ENCODE data around the gene SH3GL3. TPM values are rescaled to one million over a fixed set of nuclear protein-coding genes. Genes with fewer than 3 reads are reported as not detected.

Gene SH3GL3
- total RNA-seq, 1 experiment from 2014 or later: 0.24 TPM

DNA sequence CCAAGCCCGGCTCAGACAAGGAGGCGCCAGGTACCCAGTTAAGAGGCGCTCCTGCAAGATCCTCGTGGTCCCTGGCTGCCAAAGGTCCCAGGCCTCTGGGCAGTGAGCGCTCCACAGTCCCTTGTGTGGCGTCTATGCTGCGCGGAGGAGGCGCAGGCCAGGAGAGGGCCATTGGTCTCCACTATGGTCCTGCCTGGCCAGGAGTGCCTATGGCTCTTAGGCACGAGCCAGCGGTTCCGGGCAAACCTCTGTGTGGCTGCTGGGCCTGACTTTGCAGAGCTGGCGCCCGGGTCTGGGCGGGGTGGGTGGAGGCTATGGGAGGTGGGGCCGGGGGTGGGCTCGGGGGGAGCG is 206.1 kb downstream of the SH3GL3 start:
- intact Hi-C loops (cut with micrococcal nuclease; ENCODE audit: unreplicated experiment): loop anchor here (5.0 to 10.0 kb wide), 2 partner anchors 94 to 382 kb away; no protein-coding TSS in a partner anchor

DNA sequence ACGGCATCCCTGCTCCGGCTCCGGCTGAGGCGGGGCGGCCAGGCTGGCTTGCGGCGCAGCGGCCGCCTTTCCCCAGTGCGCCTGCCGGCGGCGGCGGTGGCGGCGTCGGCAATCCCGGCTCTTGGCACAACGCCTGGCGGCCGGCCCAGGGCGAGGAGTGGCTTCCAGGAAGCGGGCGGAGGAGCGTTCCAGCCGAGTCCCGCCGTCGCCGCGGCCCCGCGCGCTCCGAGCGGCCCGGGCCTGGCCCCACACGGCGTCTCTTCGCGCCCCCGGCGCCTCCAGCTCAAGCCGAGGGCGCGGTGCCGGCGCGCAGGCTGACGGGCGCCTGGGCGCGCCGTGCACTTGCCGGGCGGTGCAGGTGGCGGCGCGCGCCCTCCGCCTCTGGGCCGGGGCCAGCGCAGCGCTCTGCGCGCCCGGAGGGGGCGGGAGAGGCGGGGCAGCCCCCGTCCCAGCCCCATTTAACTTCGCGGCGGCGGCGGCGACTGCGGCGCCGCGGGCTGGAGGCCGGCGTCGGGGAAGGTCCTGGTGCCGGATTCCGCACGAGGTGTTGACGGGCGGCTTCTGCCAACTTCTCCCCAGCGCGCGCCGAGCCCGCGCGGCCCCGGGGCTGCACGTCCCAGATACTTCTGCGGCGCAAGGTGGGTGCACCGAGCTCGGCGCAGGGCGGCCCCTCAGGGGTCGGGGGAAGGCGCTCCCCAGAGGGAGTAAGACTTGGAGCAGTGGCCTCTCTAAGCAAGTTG is 206.7 kb downstream of the SH3GL3 start, which contains the start of gene ADAMTSL3:
ADAMTSL3 (plus strand) TSS at position 485 of the 740 bp plus-strand sequence. CDS start 1,639 bp downstream, outside the sequence.
- TF ChIP-seq, protein P1, sequence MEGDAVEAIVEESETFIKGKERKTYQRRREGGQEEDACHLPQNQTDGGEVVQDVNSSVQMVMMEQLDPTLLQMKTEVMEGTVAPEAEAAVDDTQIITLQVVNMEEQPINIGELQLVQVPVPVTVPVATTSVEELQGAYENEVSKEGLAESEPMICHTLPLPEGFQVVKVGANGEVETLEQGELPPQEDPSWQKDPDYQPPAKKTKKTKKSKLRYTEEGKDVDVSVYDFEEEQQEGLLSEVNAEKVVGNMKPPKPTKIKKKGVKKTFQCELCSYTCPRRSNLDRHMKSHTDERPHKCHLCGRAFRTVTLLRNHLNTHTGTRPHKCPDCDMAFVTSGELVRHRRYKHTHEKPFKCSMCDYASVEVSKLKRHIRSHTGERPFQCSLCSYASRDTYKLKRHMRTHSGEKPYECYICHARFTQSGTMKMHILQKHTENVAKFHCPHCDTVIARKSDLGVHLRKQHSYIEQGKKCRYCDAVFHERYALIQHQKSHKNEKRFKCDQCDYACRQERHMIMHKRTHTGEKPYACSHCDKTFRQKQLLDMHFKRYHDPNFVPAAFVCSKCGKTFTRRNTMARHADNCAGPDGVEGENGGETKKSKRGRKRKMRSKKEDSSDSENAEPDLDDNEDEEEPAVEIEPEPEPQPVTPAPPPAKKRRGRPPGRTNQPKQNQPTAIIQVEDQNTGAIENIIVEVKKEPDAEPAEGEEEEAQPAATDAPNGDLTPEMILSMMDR (IDR thresholded peaks at IDR 0.05; ENCODE audit: unreplicated experiment): no peak
- CTCF ChIA-PET: no interaction called here
- intact Hi-C loops (cut with micrococcal nuclease; ENCODE audit: unreplicated experiment): loop anchor here (5.0 to 10.0 kb wide), 2 partner anchors 93 to 381 kb away; no protein-coding TSS in a partner anchor
- Mint-ChIP-seq H3K9me3 (ENCODE audit: low read depth, unreplicated experiment) (no peaks in the 10 kb centered on the region), H3K27ac (ENCODE audit: unreplicated experiment) (no peak within 1 kb of the TSS), H3K4me3 (ENCODE audit: low read depth, unreplicated experiment) (peak within 1 kb of the TSS; percentile 48), H3K4me1 (ENCODE audit: low read depth, unreplicated experiment) (peaks cover 13% of the 10 kb centered on the region), H3K27me3 (ENCODE audit: unreplicated experiment) (peaks cover 43% of the 10 kb centered on the region), H3K36me3 (ENCODE audit: insufficient read depth, unreplicated experiment) (no peaks in the 10 kb centered on the region)
- peak; percentile 83 for DNase-seq
- BruUV-seq (replicated peaks): no TSS peak

More for the DNA sequence above, 206.1 kb downstream of the SH3GL3 start:
- TF ChIP-seq, protein P1 (IDR thresholded peaks at IDR 0.05; ENCODE audit: unreplicated experiment): no peak
- no peak for DNase-seq
- H3K27me3 Mint-ChIP-seq (ENCODE audit: unreplicated experiment): peaks cover 48% of the 10 kb centered on the region
- H3K4me3 Mint-ChIP-seq (ENCODE audit: low read depth, unreplicated experiment): peak overlapping the region; percentile 48
- peaks cover 13% of the 10 kb centered on the region for H3K4me1 Mint-ChIP-seq (ENCODE audit: low read depth, unreplicated experiment)
- H3K36me3 Mint-ChIP-seq (ENCODE audit: insufficient read depth, unreplicated experiment): no peaks in the 10 kb centered on the region
- CTCF ChIA-PET: no interaction called here
- BruUV-seq (replicated peaks): no TSS peak
- H3K9me3 Mint-ChIP-seq (ENCODE audit: low read depth, unreplicated experiment): no peaks in the 10 kb centered on the region
- no peak overlapping the region for H3K27ac Mint-ChIP-seq (ENCODE audit: unreplicated experiment)

GRCh38 chr15:83654379-83655236 is 207.5 kb downstream of the SH3GL3 start:
- DNase-seq: no peak
- TF ChIP-seq, protein P1 (IDR thresholded peaks at IDR 0.05; ENCODE audit: unreplicated experiment): no peak
- no peaks in the 10 kb centered on the region for H3K36me3 Mint-ChIP-seq (ENCODE audit: insufficient read depth, unreplicated experiment)
- no peak overlapping the region for H3K4me3 Mint-ChIP-seq (ENCODE audit: low read depth, unreplicated experiment)
- intact Hi-C loops (cut with micrococcal nuclease; ENCODE audit: unreplicated experiment): loop anchor here (5.0 to 10.0 kb wide), 2 partner anchors 93 to 380 kb away; no protein-coding TSS in a partner anchor
- H3K9me3 Mint-ChIP-seq (ENCODE audit: low read depth, unreplicated experiment): no peaks in the 10 kb centered on the region
- CTCF ChIA-PET: no interaction called here
- H3K27ac Mint-ChIP-seq (ENCODE audit: unreplicated experiment): no peak overlapping the region
- H3K4me1 Mint-ChIP-seq (ENCODE audit: low read depth, unreplicated experiment): peaks cover 13% of the 10 kb centered on the region
- BruUV-seq (replicated peaks): no TSS peak
- peaks cover 35% of the 10 kb centered on the region for H3K27me3 Mint-ChIP-seq (ENCODE audit: unreplicated experiment)

- intact Hi-C loops (cut with micrococcal nuclease; ENCODE audit: unreplicated experiment): loop anchor here (10.0 kb wide), 1 partner anchor 380 kb away; no protein-coding TSS in a partner anchor
- CTCF ChIA-PET: no interaction called here
- Mint-ChIP-seq H3K36me3 (ENCODE audit: insufficient read depth, unreplicated experiment) (no peaks in the 10 kb centered on the region), H3K27ac (ENCODE audit: unreplicated experiment) (no peak overlapping the region), H3K27me3 (ENCODE audit: unreplicated experiment) (peaks cover 29% of the 10 kb centered on the region), H3K4me3 (ENCODE audit: low read depth, unreplicated experiment) (no peak overlapping the region), H3K9me3 (ENCODE audit: low read depth, unreplicated experiment) (no peaks in the 10 kb centered on the region), H3K4me1 (ENCODE audit: low read depth, unreplicated experiment) (peaks cover 13% of the 10 kb centered on the region)
- TF ChIP-seq, protein P1 (IDR thresholded peaks at IDR 0.05; ENCODE audit: unreplicated experiment): no peak
- BruUV-seq (replicated peaks): no TSS peak
- no peak for DNase-seq
Measured at GRCh38 chr15:83655237-83655616, 208.1 kb downstream of the SH3GL3 start.
